Urothelium cell line (cell line): Measurements from ENCODE around the gene NFIX.

Experiments used
- DNase-seq: peaks from one replicate; pipeline ENCODE4 v3.0.0; 2011; ENCODE audit warnings: low spot score, mixed read lengths
- FAIRE-seq: peaks from 2 replicates; lab custom pipeline; 2011; peaks lifted over from hg19 to GRCh38; lab: Jason Lieb, UNC

NFIX gene

DNA sequence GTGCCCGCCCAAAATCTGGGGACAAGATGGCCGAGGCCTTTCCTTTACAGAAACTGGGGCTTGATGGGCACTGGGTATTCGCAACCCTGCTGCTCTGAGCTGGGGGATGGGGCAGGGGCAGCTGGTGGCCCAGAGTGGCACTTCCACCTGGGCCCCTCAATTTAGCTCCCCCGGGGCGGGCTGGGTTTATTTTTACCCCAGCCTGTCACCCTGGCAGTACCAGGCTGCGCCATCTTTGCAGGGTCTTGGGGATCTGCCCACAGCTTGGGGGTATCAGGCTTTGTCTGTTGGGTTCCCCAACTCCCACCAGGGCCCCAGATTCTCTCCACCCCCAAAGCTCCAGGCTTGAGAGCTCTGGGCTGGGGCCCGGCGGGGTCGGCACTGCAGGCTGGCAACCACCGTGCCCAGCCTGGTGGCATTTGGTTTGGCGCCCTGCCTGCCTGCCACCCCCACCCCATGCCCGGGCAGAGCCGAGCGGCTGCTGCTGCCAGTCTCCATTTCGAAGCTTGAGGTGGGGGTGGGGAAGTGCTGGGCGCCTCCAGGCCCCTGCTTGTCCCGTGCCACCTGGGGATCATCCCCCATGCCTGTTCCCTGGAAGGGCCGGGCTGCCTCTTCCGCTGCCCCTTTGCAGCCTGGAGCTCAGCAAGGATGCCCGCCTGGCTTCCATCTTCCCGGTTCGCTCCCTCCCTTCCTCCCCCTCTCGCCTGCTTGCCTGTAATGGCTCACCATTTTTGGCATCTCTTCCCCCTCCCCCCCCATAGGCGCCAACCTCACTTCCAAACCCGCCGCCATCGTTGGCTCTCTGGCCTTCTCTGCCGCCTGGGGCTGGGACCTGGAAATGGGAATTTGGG lies 11.4 kb downstream of the NFIX start:
- FAIRE-seq, result no peak
- no peak for DNase-seq

DNA sequence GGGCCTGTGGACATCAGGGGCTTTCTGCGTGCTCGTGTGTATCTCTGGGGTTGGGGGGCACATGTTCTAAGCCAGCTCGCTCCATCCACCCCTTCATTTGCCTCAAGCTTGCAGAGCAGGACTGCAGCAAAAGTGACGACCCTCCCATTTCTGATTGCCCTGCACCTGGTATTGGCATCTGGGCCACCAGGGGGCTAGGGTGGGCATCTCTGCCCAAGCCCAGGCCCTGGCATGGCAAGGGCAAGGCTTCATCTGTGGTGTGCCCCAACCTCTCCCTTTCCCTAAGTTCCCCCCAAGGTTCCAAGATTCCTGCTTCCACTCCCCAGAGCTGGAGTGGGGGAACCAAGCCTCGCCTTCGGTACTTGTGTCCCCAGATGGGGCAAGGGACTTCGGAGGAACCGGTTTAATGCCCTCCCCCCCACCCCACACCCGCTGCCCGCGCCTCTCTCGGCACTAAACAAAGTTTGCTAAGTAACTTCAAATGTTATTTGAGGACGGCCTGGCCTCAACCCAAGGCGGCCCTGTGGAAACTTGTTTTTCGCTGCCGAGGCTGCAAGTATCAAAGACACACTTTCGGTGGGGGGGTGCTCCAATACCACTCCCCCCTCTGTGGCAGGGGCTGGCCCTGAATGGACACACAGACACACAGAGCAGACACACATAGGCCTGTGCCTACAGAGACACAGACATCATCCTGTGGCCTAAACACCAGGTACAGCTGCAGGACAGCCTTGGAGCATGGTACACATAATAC lies 12.2 kb downstream of the NFIX start:
- no peak for DNase-seq
- FAIRE-seq, result no peak

DNA sequence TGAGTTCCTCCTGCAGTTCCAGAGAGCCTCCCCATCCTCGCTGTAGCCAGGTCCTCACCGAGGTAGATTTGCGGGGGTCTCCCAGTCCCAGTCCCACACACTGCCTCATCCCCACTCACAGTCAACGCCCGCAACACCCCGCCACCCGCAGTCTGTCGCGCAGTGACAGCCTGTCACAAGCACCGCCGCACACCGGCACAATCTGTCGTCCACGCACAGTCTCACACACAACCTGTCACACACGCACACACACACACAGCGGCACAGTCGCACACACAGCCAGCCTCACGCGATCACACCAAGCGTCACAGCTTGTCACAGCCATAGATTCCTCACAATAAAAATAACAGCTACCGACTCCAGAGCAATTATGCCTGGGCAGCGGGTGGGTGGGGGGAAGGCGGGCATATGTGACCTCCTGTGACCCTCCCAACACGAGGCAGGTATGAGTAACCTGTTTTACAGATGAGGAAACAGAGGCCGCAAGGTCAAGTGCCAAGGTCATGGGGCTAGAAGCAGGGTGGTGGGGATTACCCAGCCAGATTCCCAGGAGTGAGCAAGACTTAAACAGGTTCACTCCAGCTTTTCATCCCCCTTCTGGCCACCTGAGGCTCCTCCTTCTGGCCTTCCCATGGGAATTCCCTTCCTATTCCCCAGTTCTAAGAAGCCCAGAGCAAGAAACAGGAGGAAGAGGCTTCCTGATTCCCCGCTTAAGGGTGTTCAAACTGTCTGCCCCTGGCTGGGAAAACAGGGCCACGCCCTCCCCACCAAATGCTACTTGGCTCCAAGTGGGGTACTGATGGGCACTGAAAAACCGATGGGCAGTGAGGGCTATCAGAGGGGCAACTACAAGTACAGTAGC lies 13.9 kb downstream of the NFIX start:
- FAIRE-seq, result no peak

DNA sequence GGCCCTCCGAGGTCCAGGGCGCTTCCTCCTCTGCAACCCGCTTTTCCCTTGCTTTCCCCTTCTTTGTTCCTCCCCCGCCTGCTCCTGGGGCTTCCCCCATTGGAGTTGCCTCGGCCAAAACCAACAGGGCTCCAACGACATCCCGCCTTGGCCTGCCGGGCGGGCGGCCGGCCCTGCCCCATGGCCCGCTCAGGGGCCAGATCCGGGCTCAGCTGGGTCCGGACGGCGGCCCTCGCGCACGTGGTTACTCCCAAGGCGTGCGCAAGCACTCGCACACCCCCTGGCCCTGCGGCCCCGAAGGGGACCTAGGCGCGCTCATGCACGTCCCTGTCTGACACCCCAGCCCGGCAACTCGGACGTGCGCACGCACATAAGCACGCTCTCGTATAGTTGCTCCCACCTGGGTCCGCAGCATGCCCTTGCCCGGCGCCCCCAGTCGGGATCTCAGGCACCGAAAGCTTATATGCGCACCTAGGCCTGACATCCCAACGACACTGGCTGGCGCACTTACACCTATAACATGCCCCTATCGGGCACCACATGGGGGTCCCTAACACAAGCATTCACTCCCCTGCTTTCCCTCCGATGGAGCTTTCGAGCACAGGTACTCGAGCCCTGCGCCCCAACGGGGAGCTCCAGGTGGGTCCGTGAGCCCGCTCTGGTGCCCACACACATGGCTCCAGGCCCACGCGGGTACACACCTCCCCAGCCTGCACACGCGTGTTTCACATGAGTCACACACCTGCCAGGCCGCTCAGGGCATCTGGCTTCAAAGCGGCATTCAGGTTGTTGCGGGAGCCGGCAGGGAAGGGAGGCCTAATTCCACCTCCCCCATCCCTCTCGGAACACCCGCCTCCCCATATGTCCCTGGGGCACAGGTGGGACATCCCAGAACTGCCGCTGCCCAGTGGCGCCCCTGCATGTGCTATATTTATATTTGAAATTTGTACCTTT lies 15.0 kb downstream of the NFIX start:
- FAIRE-seq, result no peak

More for the DNA sequence above, 13.9 kb downstream of the NFIX start:
- DNase-seq, result no peak

DNA sequence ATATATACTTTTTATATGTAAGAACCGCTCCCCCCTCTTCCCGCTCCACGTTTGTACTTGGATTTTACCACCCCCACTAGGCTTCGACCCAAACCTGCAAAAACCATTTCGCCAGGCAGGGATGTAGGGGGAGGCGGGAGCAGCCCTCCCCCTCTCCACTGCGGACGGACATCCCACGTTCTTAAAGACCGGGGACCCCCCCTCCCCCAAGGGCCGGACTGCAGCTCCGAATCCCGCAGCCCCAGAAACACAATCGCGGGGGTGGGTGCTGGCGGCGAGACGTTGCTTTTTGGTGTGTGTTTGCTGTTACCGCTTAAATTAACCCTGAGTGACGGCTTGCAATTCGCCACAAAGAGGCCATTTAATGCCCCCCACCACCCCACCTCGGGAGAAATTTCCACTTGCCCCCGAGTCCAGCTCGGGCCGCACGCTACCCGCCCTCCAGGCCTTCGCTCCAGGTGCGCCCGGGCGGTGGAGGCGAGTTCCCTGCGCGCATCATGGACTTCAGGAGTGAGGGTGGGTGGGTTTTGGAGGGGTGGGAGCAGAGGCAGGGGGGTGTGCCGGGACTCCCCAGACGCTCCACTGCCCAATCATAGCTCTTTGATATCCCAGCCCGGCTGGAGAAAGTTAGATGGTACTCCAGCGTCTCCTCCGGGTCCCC lies 15.8 kb downstream of the NFIX start:
- FAIRE-seq (no peak), DNase-seq (no peak)

More for the DNA sequence above, 15.0 kb downstream of the NFIX start:
- DNase-seq, result no peak

DNA sequence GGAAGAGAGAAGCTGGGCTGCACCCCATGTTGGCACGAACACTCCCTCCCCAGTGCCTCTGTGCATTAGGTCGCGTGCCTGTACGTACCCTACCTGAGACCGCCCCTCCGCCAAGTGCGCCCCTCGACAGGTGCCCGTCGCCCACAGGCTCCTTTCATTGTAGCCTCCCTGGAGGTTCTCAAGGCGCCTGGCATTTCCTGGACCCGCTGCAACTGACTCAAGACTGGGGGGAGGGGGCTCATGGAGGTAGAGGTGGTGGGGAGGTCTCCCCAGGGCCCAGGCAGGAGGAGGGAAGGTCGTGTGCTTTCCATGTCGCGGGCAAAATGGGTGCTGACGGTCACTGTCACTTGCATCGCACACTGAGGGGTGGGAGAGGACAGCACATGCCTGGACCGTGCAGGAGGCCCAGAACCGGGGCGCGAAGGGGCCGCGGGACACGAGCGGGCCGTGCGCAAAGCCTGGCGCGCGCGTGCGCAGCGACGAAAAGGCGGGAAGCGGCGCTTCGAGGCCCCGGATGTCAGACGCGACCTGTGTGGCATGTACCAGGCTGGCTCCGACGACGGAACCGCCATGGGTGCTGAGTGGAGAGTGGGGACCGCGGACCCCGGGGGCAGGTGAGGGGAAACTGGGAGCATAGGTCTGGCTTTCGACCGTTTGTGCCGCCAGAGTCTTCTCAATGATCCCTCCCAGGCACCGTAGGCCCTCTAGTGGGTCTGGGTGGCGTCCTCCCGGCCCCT lies 16.5 kb downstream of the NFIX start:
- DNase-seq (no peak), FAIRE-seq (no peak)

DNA sequence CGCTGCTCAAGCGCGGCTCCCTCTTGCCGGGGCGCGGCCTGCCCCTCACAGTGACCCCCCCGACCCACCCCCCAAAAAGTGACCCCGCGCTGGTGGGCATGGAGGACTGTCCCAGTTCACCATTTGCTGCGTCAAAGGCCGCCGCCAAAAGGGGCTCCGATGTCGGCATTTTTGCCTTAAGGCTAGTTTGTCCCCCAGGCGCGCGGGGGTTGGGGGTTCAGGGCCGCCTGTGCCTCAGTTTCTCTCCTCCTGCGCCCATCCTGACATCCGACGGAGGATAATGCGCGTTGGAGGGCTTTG lies 17.1 kb downstream of the NFIX start:
- no peak for DNase-seq
- no peak for FAIRE-seq

DNA sequence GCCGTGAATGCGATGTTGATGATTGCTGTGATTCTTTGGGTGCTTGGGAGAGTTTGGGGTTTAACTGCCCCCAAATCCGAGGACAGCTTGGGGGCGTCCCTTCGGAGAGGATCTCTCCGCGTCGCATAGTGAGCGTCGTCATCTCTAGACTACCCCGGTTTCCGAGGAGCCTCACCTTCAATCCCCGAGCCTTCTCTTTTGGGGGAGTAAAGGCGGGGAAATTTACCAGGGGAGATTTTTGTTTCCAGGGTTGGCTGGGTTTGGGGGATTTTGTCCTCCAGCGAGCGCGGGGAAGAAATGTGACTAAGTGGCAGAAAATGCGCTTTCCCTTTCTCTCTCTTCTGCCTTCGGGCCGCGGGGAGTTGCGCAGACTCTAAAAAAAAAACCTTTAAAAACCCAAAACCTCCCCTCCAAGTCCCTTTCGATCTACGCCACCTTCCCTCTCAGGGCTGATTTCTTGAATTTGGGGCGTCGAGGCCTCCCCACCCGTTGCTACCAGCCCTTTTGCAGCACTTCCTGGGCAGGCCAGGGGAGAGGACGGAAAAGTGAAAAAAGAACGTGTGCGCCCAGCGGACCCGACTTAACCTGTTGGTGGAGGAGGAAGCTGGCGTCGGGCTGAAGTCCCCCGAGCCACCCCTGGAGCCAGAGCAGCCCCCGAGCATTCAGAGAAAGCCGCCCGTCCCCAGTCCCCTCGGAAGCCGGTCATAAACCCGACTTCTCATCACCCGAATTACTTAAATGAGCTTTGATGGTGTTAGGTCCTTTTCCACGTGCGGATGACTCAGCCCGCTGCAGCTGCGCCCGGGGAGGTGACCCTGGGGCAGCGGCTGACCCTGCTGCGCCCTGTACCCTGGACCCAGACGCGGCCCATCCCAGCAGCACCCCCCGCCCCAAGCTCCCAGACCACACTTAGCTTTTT lies 17.7 kb downstream of the NFIX start:
- no peak for DNase-seq
- no peak for FAIRE-seq

DNA sequence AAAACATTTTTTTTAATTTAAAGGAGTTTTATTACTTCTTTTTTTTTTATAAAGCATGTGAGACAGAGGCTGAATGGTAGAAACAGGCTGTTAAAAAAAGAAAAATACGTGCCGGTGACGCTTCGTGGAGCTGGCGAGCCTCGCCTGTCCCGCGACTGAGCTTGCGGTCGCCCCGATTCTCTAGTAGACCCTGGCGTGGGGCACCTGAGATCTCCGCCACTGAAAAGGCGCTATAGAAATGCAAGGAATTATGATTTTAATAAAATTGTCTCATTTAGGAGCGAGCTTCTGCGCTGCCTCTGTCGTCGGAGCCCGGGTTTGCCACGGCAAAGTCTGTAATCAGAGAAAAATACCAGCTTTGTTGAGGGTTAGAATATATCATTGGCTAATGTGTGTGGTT lies 18.4 kb downstream of the NFIX start:
- DNase-seq (no peak), FAIRE-seq (no peak)

DNA sequence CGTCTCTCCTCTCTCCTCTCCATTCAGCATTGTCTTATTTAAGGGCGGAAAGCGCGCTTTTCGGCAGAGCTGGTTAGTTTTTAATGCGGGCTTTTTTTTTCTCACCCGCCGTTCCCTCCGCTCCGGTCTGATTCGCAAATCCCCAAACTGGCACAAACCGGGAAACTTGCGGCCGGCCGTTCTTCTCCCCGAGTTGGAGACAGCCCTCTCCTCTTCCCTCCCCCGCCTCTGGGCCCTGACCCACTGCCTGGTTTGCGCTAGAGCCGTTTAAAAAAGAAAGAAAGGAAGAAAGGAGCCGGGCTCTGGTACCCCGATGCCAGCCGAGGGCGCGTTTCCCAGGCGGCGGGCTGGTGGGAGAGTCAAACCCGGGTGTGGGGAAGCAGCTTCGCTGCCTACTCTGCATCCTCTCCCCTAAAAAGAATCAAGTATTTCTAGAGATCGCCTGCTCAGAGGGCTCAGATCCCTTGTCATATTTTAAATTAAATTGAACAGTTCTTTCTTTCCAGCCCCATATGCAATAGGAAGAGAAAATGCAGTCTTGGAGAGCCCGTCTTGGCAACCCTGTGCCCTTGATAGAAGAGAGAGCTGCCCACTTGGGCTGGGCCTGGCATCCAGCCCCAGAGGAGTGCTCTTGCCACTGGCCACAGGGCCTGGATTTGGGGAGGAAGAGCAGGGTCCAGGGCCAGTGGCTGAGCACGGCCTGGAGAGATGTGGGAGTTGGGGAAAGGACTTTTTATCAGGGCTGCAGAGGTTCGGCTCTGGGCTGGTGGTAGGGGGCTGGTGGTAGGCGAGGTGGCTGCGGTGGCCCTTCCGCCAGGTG lies 19.0 kb downstream of the NFIX start:
- DNase-seq (no peak), FAIRE-seq (no peak)

DNA sequence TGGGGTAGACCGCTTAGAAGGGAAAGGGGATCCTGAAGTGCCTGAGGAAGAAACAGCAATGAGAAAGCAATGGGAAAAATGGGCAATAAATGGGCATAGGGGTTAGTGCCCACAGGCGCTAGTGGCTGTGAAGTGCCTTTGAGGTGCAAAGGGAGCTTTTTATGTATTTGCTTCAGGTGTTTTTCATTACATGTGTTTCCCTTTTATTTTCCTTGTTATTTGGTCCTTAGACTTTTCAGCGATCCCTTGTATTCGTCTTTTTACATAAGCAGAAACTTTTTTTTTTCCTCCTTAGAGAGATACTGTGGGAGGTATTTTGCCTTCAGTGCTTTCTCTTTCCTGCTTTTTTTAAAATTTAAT lies 19.6 kb downstream of the NFIX start:
- DNase-seq, result no peak
- FAIRE-seq, result no peak

DNA sequence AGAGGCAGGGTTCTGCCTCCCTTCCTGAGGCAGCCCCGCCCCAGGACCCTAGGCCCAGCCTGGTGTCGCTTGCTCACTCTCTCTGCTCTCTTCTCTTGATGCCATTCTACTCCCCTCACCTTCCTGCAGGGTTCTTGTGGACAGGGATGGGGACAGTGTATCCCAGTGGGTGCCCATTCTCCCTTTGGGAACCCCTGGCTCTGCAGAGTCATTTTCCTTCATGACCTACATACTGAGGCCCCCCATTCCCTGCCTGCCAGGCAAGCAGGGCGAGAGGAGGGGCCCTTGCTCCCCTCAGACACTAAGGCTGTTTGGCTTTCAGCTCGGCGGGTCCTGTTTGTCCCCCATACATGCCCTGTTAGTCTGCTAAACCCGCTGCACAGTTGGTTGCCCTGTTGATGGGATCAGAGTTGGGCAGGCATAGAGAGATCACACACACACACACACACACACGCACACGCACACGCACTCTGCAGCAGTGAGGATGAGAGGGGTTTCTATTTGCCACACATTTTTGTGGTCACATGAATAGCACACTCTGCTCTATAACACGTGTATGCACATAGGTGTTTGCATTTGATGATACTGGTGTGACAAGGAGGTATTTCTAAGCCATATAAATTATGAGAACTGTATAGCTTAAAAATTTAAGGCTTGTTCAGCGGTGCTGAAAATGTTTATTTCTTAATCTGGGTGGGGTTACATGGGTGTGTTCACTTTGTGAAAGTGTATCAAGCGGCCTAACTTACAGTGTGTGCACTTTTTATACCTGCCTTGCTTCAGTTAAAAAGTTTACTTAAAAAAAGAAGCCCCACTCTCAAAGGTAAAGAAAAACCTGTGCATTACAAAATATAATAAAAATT lies 20.3 kb downstream of the NFIX start:
- FAIRE-seq, result peak; percentile 30
- no peak for DNase-seq

DNA sequence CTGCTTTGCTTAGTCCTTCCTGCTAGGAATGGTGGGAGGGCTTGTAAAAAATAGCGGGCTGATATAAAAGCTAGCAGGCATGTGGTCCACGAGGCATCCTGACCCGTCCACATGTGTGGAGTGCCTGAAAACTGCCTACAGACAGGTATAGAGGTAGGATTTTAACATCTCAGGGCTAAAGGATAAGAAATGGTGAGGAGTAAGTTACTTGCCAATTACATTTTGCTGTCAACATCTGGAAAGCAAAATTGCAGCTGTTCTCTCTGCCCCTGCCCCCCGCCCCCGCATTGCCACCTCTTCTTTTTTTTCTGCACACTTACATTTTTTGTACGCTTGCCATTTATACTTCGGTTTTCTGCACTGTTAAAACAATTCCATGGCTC lies 21.0 kb downstream of the NFIX start:
- DNase-seq, result no peak
- no peak for FAIRE-seq

DNA sequence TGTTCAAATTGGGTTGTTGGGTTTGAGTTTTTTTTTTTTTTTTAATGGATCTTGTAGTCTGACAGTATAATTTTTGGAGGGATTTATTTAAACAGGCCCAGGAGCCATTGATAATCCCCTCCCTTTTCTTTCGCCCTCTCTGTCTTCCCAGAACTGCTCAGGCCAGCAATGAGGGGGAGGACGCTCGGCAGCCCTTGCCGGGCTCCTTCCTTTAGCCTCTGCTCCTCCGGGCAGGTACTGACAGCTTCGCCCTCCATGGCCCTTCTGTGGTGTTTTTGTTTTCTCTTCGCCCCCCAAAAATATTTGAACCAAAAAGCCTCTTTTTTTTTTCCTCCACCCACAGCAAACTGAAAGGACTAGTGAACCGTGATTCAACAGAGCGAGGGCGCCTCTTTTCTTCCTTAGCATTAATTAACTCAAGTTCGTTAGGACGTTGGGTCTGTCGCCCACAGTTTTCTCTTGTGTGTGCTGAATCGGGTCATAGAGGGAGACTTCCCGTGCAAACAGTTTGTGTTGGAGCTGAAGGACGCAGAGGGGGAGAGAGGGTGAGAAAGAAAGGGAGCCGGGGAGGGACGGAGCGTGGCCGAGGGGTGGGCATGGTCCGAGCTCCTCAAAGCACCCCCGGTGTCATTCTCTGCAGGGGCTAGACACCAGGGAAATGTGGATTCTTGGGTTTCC lies 21.5 kb downstream of the NFIX start:
- no peak for DNase-seq
- FAIRE-seq, result no peak

DNA sequence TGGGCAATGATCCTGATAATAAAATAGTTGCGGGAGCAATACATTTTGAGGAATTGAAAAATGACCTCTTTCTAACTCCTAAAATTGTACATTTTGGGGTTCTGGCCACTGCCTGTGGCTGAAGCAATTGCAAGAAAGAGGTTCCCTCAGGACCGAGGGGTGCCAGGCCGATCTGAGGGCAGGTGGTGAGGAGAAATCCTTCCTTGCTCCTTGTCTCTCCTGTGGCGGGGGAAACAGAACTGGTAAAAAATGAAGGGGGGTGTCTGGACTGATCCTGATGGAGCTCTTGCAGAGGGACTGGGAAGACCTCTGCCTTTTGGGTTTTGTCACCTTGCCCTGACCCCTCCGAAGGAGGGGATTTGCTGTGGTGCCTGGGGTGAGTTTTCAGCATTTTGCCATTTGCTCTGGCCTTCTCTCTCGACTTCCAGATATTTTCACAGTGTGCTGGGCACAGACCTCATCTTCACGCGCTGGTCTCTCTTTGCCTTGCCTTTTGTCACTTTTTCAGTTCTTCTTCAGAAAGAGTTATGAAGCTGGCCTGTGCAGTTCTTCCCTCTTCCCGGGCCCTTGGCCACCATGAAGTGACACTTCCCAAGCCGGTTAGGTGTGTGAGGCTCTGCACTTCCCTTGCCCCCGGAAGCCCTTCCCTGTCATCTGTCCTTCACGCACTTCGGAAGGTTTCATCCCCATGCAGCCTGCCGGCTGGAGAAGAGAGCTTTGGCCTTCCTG lies 22.2 kb downstream of the NFIX start:
- no peak for FAIRE-seq

More for the DNA sequence above, 22.2 kb downstream of the NFIX start:
- DNase-seq, result no peak
